ENCODE results near the gene GSDME.

GSDME gene

DNA sequence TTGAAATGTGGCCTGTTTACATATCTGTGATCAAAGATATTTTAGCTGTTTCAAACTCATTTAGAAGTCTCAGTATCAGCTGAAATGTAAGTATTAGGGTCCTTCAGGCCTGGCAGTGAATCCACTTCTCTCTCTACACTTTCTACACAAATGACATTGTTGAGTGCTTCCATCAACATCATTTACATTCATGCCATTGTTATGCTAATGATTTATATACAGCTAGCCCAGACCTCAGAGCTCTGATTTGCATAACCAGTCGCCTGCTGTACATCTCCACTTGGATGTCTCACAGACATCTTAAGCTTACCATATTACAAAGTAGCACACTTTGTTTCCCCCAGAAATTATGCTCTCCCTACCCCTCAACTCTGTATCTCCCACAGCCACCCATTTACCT lies 71.6 kb downstream of the GSDME start:
- Histone ChIP-seq H3K4me1 (ENCODE audit: insufficient read depth, insufficient read length) (no peaks in the 10 kb centered on the region), H3K9ac (ENCODE audit: insufficient read length, low read depth) (no peak overlapping the region), H3K4me3 (ENCODE audit: insufficient read length, low read depth) (no peak overlapping the region), H3K36me3 (ENCODE audit: insufficient read depth, insufficient read length, low read length) (peaks cover 27% of the 10 kb centered on the region), H3K27me3 (ENCODE audit: insufficient read depth, insufficient read length) (no peaks in the 10 kb centered on the region), H3K9me3 (ENCODE audit: insufficient read depth, low read length) (no peaks in the 10 kb centered on the region)
- DNase-seq (ENCODE audit: low read depth, low spot score) = no peak
- no peak for TF ChIP-seq ZNF274 (IDR thresholded peaks at IDR 0.05; ENCODE audit: low read depth, low read length)
- no peak for TF ChIP-seq YY1 (IDR thresholded peaks at IDR 0.05; ENCODE audit: insufficient read depth, insufficient read length)
- no peak for TF ChIP-seq SUZ12 (IDR thresholded peaks at IDR 0.05; ENCODE audit: extremely low read depth, insufficient read depth, insufficient read length)

DNA sequence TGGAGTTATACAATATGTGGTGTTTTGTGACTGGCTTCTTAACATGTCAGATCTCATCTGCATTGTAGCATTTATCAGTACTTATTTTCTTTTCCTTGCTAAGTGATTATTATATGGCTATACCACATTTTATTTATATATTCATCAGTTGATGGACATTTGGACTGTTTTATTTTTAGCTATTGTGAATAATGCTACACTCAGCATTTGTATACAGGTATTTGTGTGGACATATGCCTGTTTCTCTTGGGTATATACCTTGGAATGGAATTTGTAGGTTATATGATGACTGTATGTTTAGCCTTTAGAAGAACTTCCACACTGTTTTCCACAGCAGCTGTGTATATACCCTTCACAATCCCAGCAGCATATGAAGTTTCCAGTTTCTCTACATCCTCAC lies 86.5 kb downstream of the GSDME start:
- Histone ChIP-seq H3K4me1 (ENCODE audit: insufficient read depth, insufficient read length) (no peaks in the 10 kb centered on the region), H3K4me3 (ENCODE audit: insufficient read length, low read depth) (no peak overlapping the region), H3K27me3 (ENCODE audit: insufficient read depth, insufficient read length) (no peaks in the 10 kb centered on the region), H3K36me3 (ENCODE audit: insufficient read depth, insufficient read length, low read length) (peaks cover 15% of the 10 kb centered on the region), H3K9ac (ENCODE audit: insufficient read length, low read depth) (no peak overlapping the region), H3K9me3 (ENCODE audit: insufficient read depth, low read length) (peaks cover 12% of the 10 kb centered on the region)
- no peak for TF ChIP-seq YY1 (IDR thresholded peaks at IDR 0.05; ENCODE audit: insufficient read depth, insufficient read length)
- no peak for TF ChIP-seq SUZ12 (IDR thresholded peaks at IDR 0.05; ENCODE audit: extremely low read depth, insufficient read depth, insufficient read length)
- TF ChIP-seq ZNF274 (IDR thresholded peaks at IDR 0.05; ENCODE audit: low read depth, low read length) = no peak
- DNase-seq (ENCODE audit: low read depth, low spot score) = no peak

DNA sequence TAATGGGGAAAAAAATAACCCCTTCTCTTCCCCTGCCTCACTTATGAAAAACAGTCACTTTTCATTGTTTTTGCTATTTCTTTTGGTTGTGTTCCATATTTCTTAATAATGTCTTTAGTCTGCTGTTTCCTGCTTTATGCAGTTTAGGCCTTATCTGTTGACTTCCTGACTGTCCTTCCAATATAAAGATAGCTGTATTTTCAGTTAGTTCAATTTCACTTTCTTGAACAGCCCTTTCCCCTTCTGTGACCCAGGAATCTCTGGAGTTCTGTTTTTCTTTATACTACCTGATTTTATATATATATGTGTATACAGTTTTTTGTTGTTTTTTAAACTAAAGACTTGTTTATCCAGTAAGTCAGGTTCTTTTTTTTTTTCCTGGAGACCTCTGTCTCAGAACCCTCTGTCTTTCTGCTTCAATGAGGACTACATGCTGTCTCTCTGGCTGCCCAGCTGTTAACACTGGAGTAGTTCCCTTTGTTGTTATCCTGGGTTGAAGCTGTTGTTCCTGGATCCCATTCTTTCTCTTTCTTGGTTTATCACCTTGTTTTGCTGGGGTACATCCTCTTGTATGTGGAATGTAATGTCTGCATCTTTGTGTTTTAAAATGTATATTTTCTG lies 87.2 kb downstream of the GSDME start:
- Histone ChIP-seq H3K4me1 (ENCODE audit: insufficient read depth, insufficient read length) (no peaks in the 10 kb centered on the region), H3K9ac (ENCODE audit: insufficient read length, low read depth) (no peak overlapping the region), H3K36me3 (ENCODE audit: insufficient read depth, insufficient read length, low read length) (peaks cover 15% of the 10 kb centered on the region), H3K27me3 (ENCODE audit: insufficient read depth, insufficient read length) (no peaks in the 10 kb centered on the region), H3K9me3 (ENCODE audit: insufficient read depth, low read length) (peaks cover 12% of the 10 kb centered on the region), H3K4me3 (ENCODE audit: insufficient read length, low read depth) (no peak overlapping the region)
- peak; percentile 30 for DNase-seq (ENCODE audit: low read depth, low spot score)
- TF ChIP-seq SUZ12 (IDR thresholded peaks at IDR 0.05; ENCODE audit: extremely low read depth, insufficient read depth, insufficient read length) (no peak), ZNF274 (IDR thresholded peaks at IDR 0.05; ENCODE audit: low read depth, low read length) (no peak), YY1 (IDR thresholded peaks at IDR 0.05; ENCODE audit: insufficient read depth, insufficient read length) (no peak)

DNA sequence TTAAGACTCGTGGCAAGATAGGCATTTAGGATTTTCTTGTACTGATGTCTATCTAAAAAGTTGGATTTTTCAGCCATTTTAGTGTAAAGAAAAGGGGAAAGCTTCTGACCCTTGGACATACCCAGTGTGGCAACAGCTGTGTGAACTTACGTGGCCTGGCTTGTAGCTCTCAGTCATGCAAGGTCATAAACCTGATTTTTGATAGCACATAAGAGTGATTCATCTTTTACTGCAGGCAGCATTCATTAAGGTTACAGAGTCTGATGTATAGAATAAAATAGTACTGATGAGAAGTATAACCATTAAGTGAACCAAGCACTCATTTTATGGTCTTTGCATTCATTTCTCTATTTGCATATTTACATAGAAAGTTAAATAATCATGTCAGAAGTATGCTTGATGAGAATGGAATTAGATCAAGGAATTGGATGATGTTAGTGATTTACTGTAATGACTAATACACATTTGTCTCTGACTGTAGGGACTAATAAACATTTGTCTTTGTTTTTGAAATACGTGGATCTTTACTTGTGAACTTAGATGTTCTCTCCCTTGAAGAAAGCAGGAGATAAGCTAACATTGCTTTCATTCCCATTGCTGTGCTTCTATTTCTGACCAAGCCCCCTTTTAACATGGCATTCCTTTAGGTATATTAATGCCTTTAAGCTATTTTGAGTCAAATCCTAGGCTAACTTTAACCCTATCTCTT lies 88.2 kb downstream of the GSDME start:
- Histone ChIP-seq H3K9me3 (ENCODE audit: insufficient read depth, low read length) (peaks cover 12% of the 10 kb centered on the region), H3K4me3 (ENCODE audit: insufficient read length, low read depth) (no peak overlapping the region), H3K9ac (ENCODE audit: insufficient read length, low read depth) (no peak overlapping the region), H3K4me1 (ENCODE audit: insufficient read depth, insufficient read length) (no peaks in the 10 kb centered on the region), H3K36me3 (ENCODE audit: insufficient read depth, insufficient read length, low read length) (peaks cover 15% of the 10 kb centered on the region), H3K27me3 (ENCODE audit: insufficient read depth, insufficient read length) (no peaks in the 10 kb centered on the region)
- DNase-seq (ENCODE audit: low read depth, low spot score) = no peak
- TF ChIP-seq YY1 (IDR thresholded peaks at IDR 0.05; ENCODE audit: insufficient read depth, insufficient read length) (no peak), ZNF274 (IDR thresholded peaks at IDR 0.05; ENCODE audit: low read depth, low read length) (no peak), SUZ12 (IDR thresholded peaks at IDR 0.05; ENCODE audit: extremely low read depth, insufficient read depth, insufficient read length) (no peak)

DNA sequence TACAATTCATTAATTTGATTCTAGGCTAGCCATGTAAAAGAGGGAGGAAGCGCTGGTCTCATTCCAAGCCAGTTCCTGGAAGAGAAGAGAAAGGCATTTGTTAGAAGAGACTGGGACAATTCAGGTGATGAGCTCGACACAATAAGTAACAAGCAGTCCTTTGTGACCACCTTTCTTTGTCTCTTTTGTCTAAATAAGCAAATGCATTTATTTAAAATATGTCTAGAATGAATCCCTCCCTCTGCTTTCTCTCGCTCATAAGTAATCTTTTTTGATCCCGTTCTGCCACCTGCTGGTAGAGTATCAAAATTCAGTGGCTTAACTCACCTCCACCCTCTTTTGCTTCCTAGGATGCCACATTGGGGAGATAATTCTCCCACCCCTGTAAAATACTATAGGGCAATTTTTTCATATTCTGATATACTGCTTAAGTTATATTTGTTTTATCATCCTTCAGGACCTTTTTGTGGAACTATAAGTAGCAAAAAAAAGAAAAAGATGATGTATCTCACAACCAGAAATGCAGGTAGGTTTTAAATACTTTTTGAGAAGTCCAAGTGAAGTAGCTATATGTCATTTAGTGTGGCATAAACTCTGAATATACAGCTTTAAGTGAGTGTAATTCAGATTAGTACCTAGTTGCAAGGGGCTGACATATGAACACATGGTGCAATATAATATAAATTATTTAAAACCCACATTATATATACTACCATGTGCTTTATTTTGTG lies 91.5 kb downstream of the GSDME start:
- H3K4me3 ChIP-seq (ENCODE audit: insufficient read length, low read depth) = no peak overlapping the region
- H3K36me3 ChIP-seq (ENCODE audit: insufficient read depth, insufficient read length, low read length) = peaks cover 15% of the 10 kb centered on the region
- H3K4me1 ChIP-seq (ENCODE audit: insufficient read depth, insufficient read length) = no peaks in the 10 kb centered on the region
- H3K9ac ChIP-seq (ENCODE audit: insufficient read length, low read depth) = no peak overlapping the region
- no peaks in the 10 kb centered on the region for H3K27me3 ChIP-seq (ENCODE audit: insufficient read depth, insufficient read length)
- TF ChIP-seq SUZ12 (IDR thresholded peaks at IDR 0.05; ENCODE audit: extremely low read depth, insufficient read depth, insufficient read length) (no peak), YY1 (IDR thresholded peaks at IDR 0.05; ENCODE audit: insufficient read depth, insufficient read length) (no peak), ZNF274 (IDR thresholded peaks at IDR 0.05; ENCODE audit: low read depth, low read length) (no peak)
- no peaks in the 10 kb centered on the region for H3K9me3 ChIP-seq (ENCODE audit: insufficient read depth, low read length)
- DNase-seq (ENCODE audit: low read depth, low spot score) = peak; percentile 44

DNA sequence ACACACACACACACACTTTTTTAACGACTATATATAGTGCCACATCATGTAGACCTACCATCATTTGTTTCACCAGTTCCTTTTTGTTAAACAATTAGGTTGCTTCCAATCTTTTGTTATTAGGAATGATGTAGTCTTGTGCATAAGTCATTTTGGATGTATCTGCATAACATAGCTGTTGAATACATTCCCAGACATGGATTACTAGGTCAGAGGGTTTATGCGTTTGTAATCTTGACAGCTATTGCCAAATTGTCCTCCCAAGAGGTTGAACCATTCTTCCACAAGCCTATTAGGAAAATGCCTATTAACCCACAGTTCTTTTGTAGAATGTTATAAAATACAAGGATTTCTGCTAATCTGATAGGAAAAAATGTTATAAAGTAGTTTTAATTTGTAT lies 96.7 kb downstream of the GSDME start:
- Histone ChIP-seq H3K4me1 (ENCODE audit: insufficient read depth, insufficient read length) (no peaks in the 10 kb centered on the region), H3K9me3 (ENCODE audit: insufficient read depth, low read length) (no peaks in the 10 kb centered on the region), H3K9ac (ENCODE audit: insufficient read length, low read depth) (no peak overlapping the region), H3K36me3 (ENCODE audit: insufficient read depth, insufficient read length, low read length) (no peaks in the 10 kb centered on the region), H3K4me3 (ENCODE audit: insufficient read length, low read depth) (no peak overlapping the region), H3K27me3 (ENCODE audit: insufficient read depth, insufficient read length) (no peaks in the 10 kb centered on the region)
- no peak for DNase-seq (ENCODE audit: low read depth, low spot score)
- TF ChIP-seq ZNF274 (IDR thresholded peaks at IDR 0.05; ENCODE audit: low read depth, low read length) (no peak), YY1 (IDR thresholded peaks at IDR 0.05; ENCODE audit: insufficient read depth, insufficient read length) (no peak)

DNA sequence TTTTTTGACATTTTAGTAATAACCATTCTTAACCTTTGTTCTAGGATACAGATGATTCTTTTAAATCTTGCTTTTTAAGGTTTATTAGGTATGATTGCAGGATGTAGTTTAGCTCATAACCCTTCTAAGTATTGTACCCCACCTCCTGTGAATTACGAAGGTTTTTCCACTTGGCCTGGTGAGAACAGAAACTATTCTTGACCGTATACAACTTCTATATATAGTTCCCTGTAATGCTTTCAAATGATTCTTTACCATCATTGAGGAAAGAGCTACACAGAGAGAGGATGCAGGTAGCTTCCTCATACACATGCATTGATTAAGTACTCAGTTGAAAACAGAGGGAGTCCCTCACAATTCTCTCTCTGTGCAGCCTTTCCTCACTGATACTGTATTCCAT lies 97.8 kb downstream of the GSDME start:
- TF ChIP-seq ZNF274 (IDR thresholded peaks at IDR 0.05; ENCODE audit: low read depth, low read length) = no peak

More for the DNA sequence above, 97.8 kb downstream of the GSDME start:
- no peak for DNase-seq (ENCODE audit: low read depth, low spot score)
- Histone ChIP-seq H3K4me1 (ENCODE audit: insufficient read depth, insufficient read length) (no peaks in the 10 kb centered on the region), H3K36me3 (ENCODE audit: insufficient read depth, insufficient read length, low read length) (no peaks in the 10 kb centered on the region), H3K9me3 (ENCODE audit: insufficient read depth, low read length) (no peaks in the 10 kb centered on the region), H3K4me3 (ENCODE audit: insufficient read length, low read depth) (no peak overlapping the region), H3K9ac (ENCODE audit: insufficient read length, low read depth) (no peak overlapping the region), H3K27me3 (ENCODE audit: insufficient read depth, insufficient read length) (no peaks in the 10 kb centered on the region)
